Nephron progenitor cell (in vitro differentiated cells): Measurements from ENCODE around the gene ZFAND4.
"Not testable (repeated sequence)": the region's sequence is repeated elsewhere in the genome, so short reads cannot be mapped to it uniquely, and the experiment has no call there.

Experiments used
- DNase-seq: peaks from one replicate; pipeline ENCODE4 v3.0.0; 2021
- H3K27ac Mint-ChIP-seq: 2 replicates; pipeline ENCODE4 v1.8.0; 2021; ENCODE audit warnings: mild to moderate bottlenecking, moderate library complexity, mixed read lengths
- H3K27me3 Mint-ChIP-seq: 2 replicates; pipeline ENCODE4 v1.8.0; 2021; ENCODE audit warnings: mild to moderate bottlenecking, low read depth, mixed read lengths; ENCODE audit not compliant: poor library complexity
- H3K36me3 Mint-ChIP-seq: 2 replicates; pipeline ENCODE4 v1.8.0; 2021; ENCODE audit warnings: low read depth, mixed read lengths
- H3K4me1 Mint-ChIP-seq: 2 replicates; pipeline ENCODE4 v1.8.0; 2021; ENCODE audit warnings: mixed read lengths
- H3K4me3 Mint-ChIP-seq: 2 replicates; pipeline ENCODE4 v1.8.0; 2021; ENCODE audit warnings: mild to moderate bottlenecking, moderate library complexity, mixed read lengths
- H3K9me3 Mint-ChIP-seq: 2 replicates; pipeline ENCODE4 v1.8.0; 2021; ENCODE audit warnings: mild to moderate bottlenecking, moderate library complexity, mixed read lengths
- CTCF ChIP-seq: fragments of 200-600 bp; sonication (generic); IDR thresholded peaks from 2 replicates; pipeline ENCODE4 v1.5.0; 2021; ENCODE audit warnings: antibody characterized with exemption

ZFAND4 gene

GRCh38 chr10:45614869-45615268 is 57.7 kb downstream of the ZFAND4 start:
- Mint-ChIP-seq H3K27me3 (no peaks in the 10 kb centered on the region), H3K36me3 (peaks cover 34% of the 10 kb centered on the region), H3K4me1 (no peaks in the 10 kb centered on the region), H3K4me3 (no peak overlapping the region), H3K27ac (no peak overlapping the region), H3K9me3 (no peaks in the 10 kb centered on the region)
- no peak for TF ChIP-seq CTCF
- DNase-seq, result no peak

GRCh38 chr10:45612741-45613140 is 59.8 kb downstream of the ZFAND4 start:
- DNase-seq, result no peak
- TF ChIP-seq CTCF, result no peak
- no peaks in the 10 kb centered on the region for H3K27me3 Mint-ChIP-seq
- no peaks in the 10 kb centered on the region for H3K4me1 Mint-ChIP-seq
- no peaks in the 10 kb centered on the region for H3K9me3 Mint-ChIP-seq
- H3K27ac Mint-ChIP-seq, result no peak overlapping the region
- H3K4me3 Mint-ChIP-seq, result no peak overlapping the region
- H3K36me3 Mint-ChIP-seq, result peaks cover 26% of the 10 kb centered on the region

- no peaks in the 10 kb centered on the region for H3K9me3 Mint-ChIP-seq
- peaks cover 9% of the 10 kb centered on the region for H3K27me3 Mint-ChIP-seq
- no peak overlapping the region for H3K4me3 Mint-ChIP-seq
- DNase-seq, result no peak
- H3K27ac Mint-ChIP-seq, result no peak overlapping the region
- H3K36me3 Mint-ChIP-seq, result peaks cover 20% of the 10 kb centered on the region
- TF ChIP-seq CTCF, result no peak
- no peaks in the 10 kb centered on the region for H3K4me1 Mint-ChIP-seq
Observed at GRCh38 chr10:45608052-45608451, 64.5 kb downstream of the ZFAND4 start.

GRCh38 chr10:45607276-45607675 is 65.3 kb downstream of the ZFAND4 start:
- Mint-ChIP-seq H3K4me1 (no peaks in the 10 kb centered on the region), H3K36me3 (peaks cover 13% of the 10 kb centered on the region), H3K4me3 (no peak overlapping the region), H3K9me3 (no peaks in the 10 kb centered on the region), H3K27ac (no peak overlapping the region), H3K27me3 (peaks cover 9% of the 10 kb centered on the region)
- no peak for TF ChIP-seq CTCF
- DNase-seq, result no peak

GRCh38 chr10:45602836-45603235 is 69.7 kb downstream of the ZFAND4 start:
- DNase-seq, result no peak
- peaks cover 12% of the 10 kb centered on the region for H3K9me3 Mint-ChIP-seq
- peaks cover 8% of the 10 kb centered on the region for H3K36me3 Mint-ChIP-seq
- TF ChIP-seq CTCF, result no peak
- H3K27me3 Mint-ChIP-seq, result peaks cover 14% of the 10 kb centered on the region
- peaks cover 7% of the 10 kb centered on the region for H3K4me1 Mint-ChIP-seq
- no peak overlapping the region for H3K27ac Mint-ChIP-seq
- H3K4me3 Mint-ChIP-seq, result no peak overlapping the region

GRCh38 chr10:45602082-45602730 is 70.4 kb downstream of the ZFAND4 start:
- Mint-ChIP-seq H3K4me3 (no peak overlapping the region), H3K4me1 (peaks cover 7% of the 10 kb centered on the region), H3K27ac (peak overlapping the region; percentile 66), H3K27me3 (peaks cover 14% of the 10 kb centered on the region), H3K36me3 (peaks cover 8% of the 10 kb centered on the region), H3K9me3 (peaks cover 12% of the 10 kb centered on the region)
- DNase-seq, result no peak
- no peak for TF ChIP-seq CTCF

- Mint-ChIP-seq H3K9me3 (peaks cover 12% of the 10 kb centered on the region), H3K27ac (peak overlapping the region; percentile 66), H3K27me3 (peaks cover 19% of the 10 kb centered on the region)
- H3K36me3 Mint-ChIP-seq, H3K4me1 Mint-ChIP-seq, DNase-seq, H3K4me3 Mint-ChIP-seq: not testable (repeated sequence)
Observed at GRCh38 chr10:45601254-45601930, 71.2 kb downstream of the ZFAND4 start.

GRCh38 chr10:45600337-45601253 is 72.0 kb downstream of the ZFAND4 start:
- H3K27ac Mint-ChIP-seq, H3K4me3 Mint-ChIP-seq, H3K36me3 Mint-ChIP-seq, DNase-seq: not testable (repeated sequence)
- Mint-ChIP-seq H3K4me1 (peaks cover 10% of the 10 kb centered on the region), H3K27me3 (peaks cover 21% of the 10 kb centered on the region), H3K9me3 (peaks cover 12% of the 10 kb centered on the region)
